HG02623 (cell line): ENCODE measurements around the gene DLG2.
"Not testable (repeated sequence)": the region's sequence is repeated elsewhere in the genome, so short reads cannot be mapped to it uniquely, and the experiment has no call there.

Experiments used
- ATAC-seq: cut with Tn5 transposase; IDR thresholded peaks from one replicate; pipeline ENCODE4 v1.9.1; 2021; ENCODE audit warnings: moderate library complexity; ENCODE audit not compliant: unreplicated experiment

Gene DLG2

GRCh38 chr11:83475760-83476159 is 2151.4 kb downstream of the DLG2 start:
- no peak for ATAC-seq

- no peak for ATAC-seq
Observed at GRCh38 chr11:83473743-83474142, 2153.4 kb downstream of the DLG2 start.

- no peak for ATAC-seq
Observed at GRCh38 chr11:83472806-83473205, 2154.3 kb downstream of the DLG2 start.

- no peak for ATAC-seq
Observed at GRCh38 chr11:83471831-83472727, 2155.1 kb downstream of the DLG2 start.

GRCh38 chr11:83467837-83468236 is 2159.3 kb downstream of the DLG2 start:
- no peak for ATAC-seq

- ATAC-seq: no peak
Observed at GRCh38 chr11:83464160-83464944, 2162.8 kb downstream of the DLG2 start.

GRCh38 chr11:83459798-83460197 is 2167.3 kb downstream of the DLG2 start:
- no peak for ATAC-seq

GRCh38 chr11:83456566-83456965 is 2170.6 kb downstream of the DLG2 start:
- ATAC-seq: no peak

GRCh38 chr11:83456075-83456474 is 2171.1 kb downstream of the DLG2 start:
- ATAC-seq: no peak

GRCh38 chr11:83455356-83455755 is 2171.8 kb downstream of the DLG2 start:
- ATAC-seq: no peak

- ATAC-seq: no peak
Observed at GRCh38 chr11:83454674-83455073, 2172.5 kb downstream of the DLG2 start.

- no peak for ATAC-seq
Observed at GRCh38 chr11:83449338-83449913, 2177.7 kb downstream of the DLG2 start.

- ATAC-seq: no peak
Observed at GRCh38 chr11:83448686-83449085, 2178.5 kb downstream of the DLG2 start.

GRCh38 chr11:83443880-83444279 is 2183.3 kb downstream of the DLG2 start:
- ATAC-seq: not testable (repeated sequence)

GRCh38 chr11:83441601-83442000 is 2185.5 kb downstream of the DLG2 start:
- no peak for ATAC-seq

GRCh38 chr11:83441171-83441570 is 2186.0 kb downstream of the DLG2 start:
- ATAC-seq: no peak

GRCh38 chr11:83438438-83438837 is 2188.7 kb downstream of the DLG2 start:
- no peak for ATAC-seq

- ATAC-seq: no peak
Observed at GRCh38 chr11:83437939-83438338, 2189.2 kb downstream of the DLG2 start.

GRCh38 chr11:83436855-83437254 is 2190.3 kb downstream of the DLG2 start:
- no peak for ATAC-seq

GRCh38 chr11:83434812-83435211 is 2192.3 kb downstream of the DLG2 start:
- ATAC-seq: not testable (repeated sequence)

- no peak for ATAC-seq
Observed at GRCh38 chr11:83427943-83428342, 2199.2 kb downstream of the DLG2 start.

- no peak for ATAC-seq
Observed at GRCh38 chr11:83427501-83427900, 2199.6 kb downstream of the DLG2 start.
